A549 (cell line): ENCODE measurements around the gene BIRC5.

Experiments used
- BHLHE40 ChIP-seq: IDR thresholded peaks from 2 replicates; pipeline ENCODE4 v1.6.1; 2012; ENCODE audit warnings: low read depth, low read length, inconsistent platforms
- CHD2 ChIP-seq: fragments of 150-350 bp; IDR thresholded peaks from 2 replicates; pipeline ENCODE4 v1.6.1; 2014; ENCODE audit warnings: low read length; ENCODE audit not compliant: partially characterized antibody
- CTCF ChIP-seq: fragments of >200 bp; sonication (Bioruptor Twin); formaldehyde crosslinking; IDR thresholded peaks from 3 replicates; pipeline ENCODE4 v1.5.1; 2016
- JUN ChIP-seq, 2 experiments: fragments of >200 bp; sonication (Bioruptor Twin); formaldehyde crosslinking; IDR thresholded peaks; 2 replicates in 1 of 2; 3 replicates in 1 of 2; pipeline ENCODE4 v1.6.1; 2016 to 2017
- MAZ ChIP-seq: fragments of 150-350 bp; IDR thresholded peaks from 2 replicates; pipeline ENCODE4 v1.6.1; 2014; ENCODE audit warnings: antibody characterized with exemption, low read depth, low read length, borderline replicate concordance

- TF ChIP-seq BHLHE40 (no peak), CTCF (no peak), MAZ (no peak), JUN (IDR thresholded peaks at IDR 0.05) (no peak), CHD2 (no peak)
These were observed 27.4 kb downstream of the BIRC5 start for GRCh38 chr17:78241277-78242023.
